Progenitor cell of endocrine pancreas (in vitro differentiated cells): ENCODE measurements around the gene TACR1. TPM values are rescaled to one million over a fixed set of nuclear protein-coding genes. Genes with fewer than 3 reads are reported as not detected.

Experiments used
- DNase-seq: peaks from one replicate; pipeline ENCODE4 v3.0.0; 2021; ENCODE audit warnings: low spot score; ENCODE audit not compliant: unreplicated experiment
- H3K27ac Mint-ChIP-seq: 2 replicates; pipeline ENCODE4 v1.8.0; 2021; ENCODE audit warnings: mild to moderate bottlenecking, moderate library complexity, mixed read lengths
- H3K27me3 Mint-ChIP-seq: 2 replicates; pipeline ENCODE4 v1.8.0; 2021; ENCODE audit warnings: mixed read lengths
- H3K36me3 Mint-ChIP-seq: 2 replicates; pipeline ENCODE4 v1.8.0; 2022; ENCODE audit warnings: mixed read lengths; ENCODE audit not compliant: insufficient read depth
- H3K4me1 Mint-ChIP-seq: 2 replicates; pipeline ENCODE4 v1.8.0; 2021; ENCODE audit warnings: low read depth, mixed read lengths
- H3K4me3 Mint-ChIP-seq: 2 replicates; pipeline ENCODE4 v1.8.0; 2021; ENCODE audit warnings: low read depth, mild to moderate bottlenecking, moderate library complexity, mixed read lengths
- H3K9me3 Mint-ChIP-seq: 2 replicates; pipeline ENCODE4 v1.8.0; 2021; ENCODE audit warnings: low read depth, mixed read lengths
- microRNA-seq: library from miRNA; unstranded; fragments of <30 nt; microRNA quantifications from one replicate; pipeline ENCODE4 v1.1.0, GENCODE V29; 2020; ENCODE audit warnings: borderline number of aligned reads; ENCODE audit not compliant: unreplicated experiment
- total RNA-seq: library from RNA; stranded (reverse); gene quantifications from 2 replicates; pipeline ENCODE4 v1.2.1, GENCODE V29; 2021
- TF ChIP-seq, protein P1 (sequence below): fragments of 200-600 bp; sonication (generic); IDR thresholded peaks from one replicate; pipeline ENCODE4 v1.5.0; 2021; ENCODE audit warnings: antibody characterized with exemption, mild to moderate bottlenecking; ENCODE audit not compliant: unreplicated experiment

Gene TACR1
- total RNA-seq, 1 donor from 2014 or later: 0.55 TPM

DNA sequence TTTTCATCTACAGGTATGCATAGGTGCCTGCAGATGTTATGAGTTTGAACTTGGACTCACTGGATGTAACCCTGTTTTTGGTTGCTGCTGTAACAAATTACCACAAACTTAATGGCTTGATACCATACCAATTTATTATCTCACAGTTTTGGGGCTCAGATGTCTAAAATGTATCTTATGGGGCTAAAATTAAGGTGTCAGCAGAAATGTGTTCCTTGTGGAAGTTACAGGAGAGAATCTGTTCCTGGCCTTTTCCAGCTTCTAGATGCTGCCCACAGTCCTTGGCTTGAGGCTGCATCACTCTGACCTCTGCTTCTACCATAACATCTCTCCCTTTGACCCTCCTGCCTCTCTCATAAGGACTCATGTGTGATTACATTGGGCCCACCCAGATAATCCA lies 193.3 kb downstream of the TACR1 start:
- no peak for DNase-seq

DNA sequence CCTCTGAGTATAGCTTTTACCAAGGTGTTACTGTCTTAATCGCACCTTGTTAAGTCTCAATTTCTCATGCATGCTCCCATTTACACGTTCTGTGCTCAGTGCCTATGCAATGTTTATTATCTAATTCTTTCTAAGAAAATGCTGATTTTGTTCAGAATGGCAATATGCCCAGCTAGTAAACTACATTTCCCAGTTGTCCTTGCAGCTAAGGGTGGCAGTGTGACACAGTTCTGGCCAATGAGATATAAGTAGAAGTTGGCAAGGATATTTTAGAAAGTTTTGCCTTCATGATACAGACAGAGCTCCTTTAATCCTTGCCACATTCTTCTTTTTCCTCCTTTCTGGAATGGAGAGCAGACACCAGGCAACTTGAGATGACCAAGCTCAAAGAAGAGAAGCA lies 195.5 kb downstream of the TACR1 start:
- H3K4me3 Mint-ChIP-seq: no peak overlapping the region
- H3K27ac Mint-ChIP-seq: no peak overlapping the region
- DNase-seq: no peak
- TF ChIP-seq, protein P1, sequence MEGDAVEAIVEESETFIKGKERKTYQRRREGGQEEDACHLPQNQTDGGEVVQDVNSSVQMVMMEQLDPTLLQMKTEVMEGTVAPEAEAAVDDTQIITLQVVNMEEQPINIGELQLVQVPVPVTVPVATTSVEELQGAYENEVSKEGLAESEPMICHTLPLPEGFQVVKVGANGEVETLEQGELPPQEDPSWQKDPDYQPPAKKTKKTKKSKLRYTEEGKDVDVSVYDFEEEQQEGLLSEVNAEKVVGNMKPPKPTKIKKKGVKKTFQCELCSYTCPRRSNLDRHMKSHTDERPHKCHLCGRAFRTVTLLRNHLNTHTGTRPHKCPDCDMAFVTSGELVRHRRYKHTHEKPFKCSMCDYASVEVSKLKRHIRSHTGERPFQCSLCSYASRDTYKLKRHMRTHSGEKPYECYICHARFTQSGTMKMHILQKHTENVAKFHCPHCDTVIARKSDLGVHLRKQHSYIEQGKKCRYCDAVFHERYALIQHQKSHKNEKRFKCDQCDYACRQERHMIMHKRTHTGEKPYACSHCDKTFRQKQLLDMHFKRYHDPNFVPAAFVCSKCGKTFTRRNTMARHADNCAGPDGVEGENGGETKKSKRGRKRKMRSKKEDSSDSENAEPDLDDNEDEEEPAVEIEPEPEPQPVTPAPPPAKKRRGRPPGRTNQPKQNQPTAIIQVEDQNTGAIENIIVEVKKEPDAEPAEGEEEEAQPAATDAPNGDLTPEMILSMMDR: no peak
- H3K9me3 Mint-ChIP-seq: no peaks in the 10 kb centered on the region
- H3K27me3 Mint-ChIP-seq: no peaks in the 10 kb centered on the region
- no peaks in the 10 kb centered on the region for H3K4me1 Mint-ChIP-seq
- H3K36me3 Mint-ChIP-seq: no peaks in the 10 kb centered on the region

More for the DNA sequence above, 193.3 kb downstream of the TACR1 start:
- TF ChIP-seq, protein P1: no peak
- Mint-ChIP-seq H3K4me3 (no peak overlapping the region), H3K27me3 (no peaks in the 10 kb centered on the region), H3K9me3 (no peaks in the 10 kb centered on the region), H3K27ac (no peak overlapping the region), H3K36me3 (no peaks in the 10 kb centered on the region), H3K4me1 (no peaks in the 10 kb centered on the region)

DNA sequence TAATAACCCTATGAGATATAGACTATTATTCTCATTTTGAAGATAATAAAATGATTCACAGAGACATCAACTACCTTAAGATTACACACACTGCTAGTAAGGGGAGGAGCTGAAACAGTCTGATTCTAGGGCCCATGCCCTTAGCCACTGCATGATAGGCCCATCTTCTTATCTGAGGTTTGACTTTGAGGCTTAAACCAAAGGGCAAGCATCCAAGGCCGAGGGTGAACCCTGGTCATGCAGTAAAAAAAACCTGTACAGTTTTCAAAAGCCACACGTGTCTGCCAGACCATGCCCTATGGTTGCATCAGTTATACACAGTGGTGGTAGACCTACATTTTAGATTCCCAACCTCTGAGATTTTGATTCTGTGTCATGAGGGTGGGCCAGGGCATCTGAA lies 196.0 kb downstream of the TACR1 start:
- TF ChIP-seq, protein P1: no peak
- no peak overlapping the region for H3K27ac Mint-ChIP-seq
- H3K4me1 Mint-ChIP-seq: no peaks in the 10 kb centered on the region
- no peaks in the 10 kb centered on the region for H3K36me3 Mint-ChIP-seq
- H3K27me3 Mint-ChIP-seq: no peaks in the 10 kb centered on the region
- no peaks in the 10 kb centered on the region for H3K9me3 Mint-ChIP-seq
- DNase-seq: no peak
- H3K4me3 Mint-ChIP-seq: no peak overlapping the region

DNA sequence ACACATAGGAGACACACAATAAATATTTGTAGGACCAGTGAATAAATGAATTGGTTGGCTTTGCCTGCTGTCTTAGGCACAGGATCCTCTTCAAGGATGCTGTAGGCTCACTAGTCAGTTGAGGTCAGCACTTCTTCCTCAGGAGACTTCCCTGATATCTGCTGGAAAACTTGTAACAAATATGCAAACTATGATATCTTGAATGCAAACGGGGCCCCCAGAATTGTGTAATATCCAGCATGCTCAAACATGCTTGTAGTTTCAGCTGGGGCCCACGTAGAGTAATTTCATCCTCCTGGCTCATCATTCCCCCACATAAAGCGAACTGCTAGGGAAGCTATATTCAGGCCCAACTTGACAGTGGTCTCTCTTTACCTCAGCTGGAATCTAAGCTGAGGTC lies 197.3 kb downstream of the TACR1 start:
- H3K27me3 Mint-ChIP-seq: no peaks in the 10 kb centered on the region
- DNase-seq: no peak
- no peaks in the 10 kb centered on the region for H3K9me3 Mint-ChIP-seq
- H3K36me3 Mint-ChIP-seq: no peaks in the 10 kb centered on the region
- H3K27ac Mint-ChIP-seq: no peak overlapping the region
- no peak overlapping the region for H3K4me3 Mint-ChIP-seq
- TF ChIP-seq, protein P1: no peak
- H3K4me1 Mint-ChIP-seq: no peaks in the 10 kb centered on the region

DNA sequence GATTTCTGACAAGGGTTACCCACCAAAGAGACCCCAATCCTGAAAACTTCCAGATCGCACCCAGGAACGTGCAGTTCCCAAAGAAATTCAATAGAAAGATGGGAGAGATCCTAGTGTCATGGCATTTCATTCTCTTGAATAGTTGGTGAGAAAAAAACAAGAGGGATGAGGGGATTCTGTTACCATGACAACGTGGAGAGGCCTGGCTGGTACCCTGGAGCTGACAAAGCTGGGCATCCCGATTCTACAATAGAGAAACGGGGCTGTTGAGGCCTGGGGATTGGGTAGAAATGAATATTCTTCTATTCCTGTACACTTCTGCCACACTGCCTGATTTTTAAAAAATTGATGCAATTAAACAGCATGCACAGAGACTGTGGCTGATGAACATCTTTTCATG lies 199.9 kb downstream of the TACR1 start:
- no peak for DNase-seq

More for the DNA sequence above, 199.9 kb downstream of the TACR1 start:
- Mint-ChIP-seq H3K9me3 (no peaks in the 10 kb centered on the region), H3K36me3 (no peaks in the 10 kb centered on the region), H3K27ac (no peak overlapping the region), H3K27me3 (no peaks in the 10 kb centered on the region), H3K4me1 (no peaks in the 10 kb centered on the region), H3K4me3 (no peak overlapping the region)
- TF ChIP-seq, protein P1: no peak

Small RNAs within 50 kb of the gene (microRNA-seq; reads per million reads assigned to microRNA genes)
- gene MIR5000: 1.8 reads per million

Other genes starting within 250 kb of the TACR1 start
- gene POLE4, start 240.9 kb downstream of the TACR1 start, total RNA-seq: 27.7 and 33.4 TPM in 2 replicates